ENCODE results near the gene TPM2.

Gene TPM2

DNA sequence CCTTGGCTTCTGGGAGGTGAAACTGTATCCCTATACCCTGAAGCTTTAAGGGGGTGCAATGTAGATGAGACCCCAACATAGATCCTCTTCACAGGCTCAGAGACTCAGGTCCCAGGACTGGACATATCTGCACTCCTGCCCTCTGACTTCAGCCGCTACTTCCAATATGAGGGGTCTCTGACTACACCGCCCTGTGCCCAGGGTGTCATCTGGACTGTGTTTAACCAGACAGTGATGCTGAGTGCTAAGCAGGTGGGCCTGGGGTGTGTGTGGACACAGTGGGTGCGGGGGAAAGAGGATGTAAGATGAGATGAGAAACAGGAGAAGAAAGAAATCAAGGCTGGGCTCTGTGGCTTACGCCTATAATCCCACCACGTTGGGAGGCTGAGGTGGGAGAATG is 10.6 kb downstream of the TPM2 start:
- DNase-seq (ENCODE audit: low spot score) = no peak

DNA sequence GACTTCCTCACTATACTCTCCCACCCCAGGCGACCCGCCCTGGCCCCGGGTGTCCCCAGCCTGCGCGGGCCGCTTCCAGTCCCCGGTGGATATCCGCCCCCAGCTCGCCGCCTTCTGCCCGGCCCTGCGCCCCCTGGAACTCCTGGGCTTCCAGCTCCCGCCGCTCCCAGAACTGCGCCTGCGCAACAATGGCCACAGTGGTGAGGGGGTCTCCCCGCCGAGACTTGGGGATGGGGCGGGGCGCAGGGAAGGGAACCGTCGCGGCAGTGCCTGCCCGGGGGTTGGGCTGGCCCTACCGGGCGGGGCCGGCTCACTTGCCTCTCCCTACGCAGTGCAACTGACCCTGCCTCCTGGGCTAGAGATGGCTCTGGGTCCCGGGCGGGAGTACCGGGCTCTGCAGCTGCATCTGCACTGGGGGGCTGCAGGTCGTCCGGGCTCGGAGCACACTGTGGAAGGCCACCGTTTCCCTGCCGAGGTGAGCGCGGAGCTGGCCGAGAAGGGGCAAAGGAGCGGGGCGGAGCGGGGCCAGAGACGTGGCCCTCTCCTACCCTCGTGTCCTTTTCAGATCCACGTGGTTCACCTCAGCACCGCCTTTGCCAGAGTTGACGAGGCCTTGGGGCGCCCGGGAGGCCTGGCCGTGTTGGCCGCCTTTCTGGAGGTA is 13.9 kb downstream of the TPM2 start:
- peak; percentile 17 for DNase-seq (ENCODE audit: low spot score)

DNA sequence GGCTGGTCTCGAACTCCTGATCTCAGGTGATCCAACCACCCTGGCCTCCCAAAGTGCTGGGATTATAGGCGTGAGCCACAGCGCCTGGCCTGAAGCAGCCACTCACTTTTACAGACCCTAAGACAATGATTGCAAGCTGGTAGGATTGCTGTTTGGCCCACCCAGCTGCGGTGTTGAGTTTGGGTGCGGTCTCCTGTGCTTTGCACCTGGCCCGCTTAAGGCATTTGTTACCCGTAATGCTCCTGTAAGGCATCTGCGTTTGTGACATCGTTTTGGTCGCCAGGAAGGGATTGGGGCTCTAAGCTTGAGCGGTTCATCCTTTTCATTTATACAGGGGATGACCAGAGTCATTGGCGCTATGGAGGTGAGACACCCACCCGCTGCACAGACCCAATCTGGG is 14.5 kb downstream of the TPM2 start:
- no peak for DNase-seq (ENCODE audit: low spot score)

- DNase-seq (ENCODE audit: low spot score) = no peak
Observed at GRCh38 chr9:35674025-35674361, 15.7 kb downstream of the TPM2 start.

GRCh38 chr9:35673132-35674024 is 16.3 kb downstream of the TPM2 start, which contains the start of gene CA9:
CA9 (plus strand) TSS chr9:35673928; CDS start chr9:35673960, 32 bp downstream.
- no peak for DNase-seq (ENCODE audit: low spot score)

DNA sequence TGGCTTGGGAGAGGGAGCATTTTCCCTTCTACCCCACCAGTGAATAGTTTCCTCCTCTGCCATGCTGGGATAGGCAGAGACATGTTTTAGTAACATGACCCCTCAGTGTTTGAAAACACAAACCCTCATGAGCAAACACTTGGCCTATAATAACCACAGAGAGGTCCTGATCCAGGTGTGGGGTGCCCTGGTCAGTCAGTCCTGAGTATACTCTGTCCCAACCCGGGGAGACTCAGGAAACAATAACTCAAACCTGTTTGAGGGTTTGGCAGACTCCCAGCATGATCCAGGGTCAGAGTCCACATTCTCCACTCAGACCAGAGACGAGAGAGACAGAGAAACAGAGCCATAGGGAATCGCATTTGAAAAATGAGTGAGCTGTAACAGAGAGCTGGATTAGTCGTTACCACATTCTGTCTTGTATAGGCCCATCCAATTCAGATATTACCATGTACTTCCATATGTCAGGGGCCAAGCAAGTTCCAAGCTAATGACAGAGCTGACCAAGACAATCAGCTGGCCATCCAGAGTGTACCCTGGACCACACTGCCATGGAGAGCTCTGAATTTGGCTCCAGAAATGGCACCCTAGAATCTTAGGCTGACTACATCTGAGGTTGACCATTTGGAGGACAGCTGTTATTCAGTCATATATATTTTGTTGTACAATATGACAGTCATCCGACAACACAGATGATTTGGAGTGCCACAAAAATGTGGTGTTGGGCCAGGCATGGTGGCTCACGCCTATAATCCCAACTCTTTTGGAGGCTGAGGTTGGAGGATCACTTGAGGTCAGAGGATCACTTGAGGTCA is 20.2 kb downstream of the TPM2 start:
- no peak for DNase-seq (ENCODE audit: low spot score)

GRCh38 chr9:35667939-35668338 is 21.8 kb downstream of the TPM2 start:
- DNase-seq (ENCODE audit: low spot score) = no peak

DNA sequence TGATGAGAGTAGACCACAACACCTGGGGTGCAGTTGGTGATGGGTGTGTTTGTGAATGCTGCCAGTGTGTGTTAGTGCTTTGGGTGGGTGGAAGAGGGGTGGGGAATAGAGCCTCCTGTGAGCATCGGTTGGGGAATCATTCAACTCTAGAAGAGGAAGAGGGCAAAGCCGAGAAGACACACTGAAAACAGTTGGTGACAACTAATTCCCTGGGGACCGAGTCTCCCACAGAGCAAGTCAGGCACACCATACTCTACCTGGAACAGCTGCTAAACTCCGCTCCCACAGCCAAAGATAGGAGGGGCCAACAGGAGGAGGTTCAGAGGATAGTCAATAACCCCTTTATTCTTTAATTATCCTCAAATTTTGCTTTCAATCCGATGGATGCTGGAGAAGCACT is 23.2 kb downstream of the TPM2 start:
- DNase-seq (ENCODE audit: low spot score) = no peak

- no peak for DNase-seq (ENCODE audit: low spot score)
Observed at GRCh38 chr9:35666045-35666444, 23.7 kb downstream of the TPM2 start.

DNA sequence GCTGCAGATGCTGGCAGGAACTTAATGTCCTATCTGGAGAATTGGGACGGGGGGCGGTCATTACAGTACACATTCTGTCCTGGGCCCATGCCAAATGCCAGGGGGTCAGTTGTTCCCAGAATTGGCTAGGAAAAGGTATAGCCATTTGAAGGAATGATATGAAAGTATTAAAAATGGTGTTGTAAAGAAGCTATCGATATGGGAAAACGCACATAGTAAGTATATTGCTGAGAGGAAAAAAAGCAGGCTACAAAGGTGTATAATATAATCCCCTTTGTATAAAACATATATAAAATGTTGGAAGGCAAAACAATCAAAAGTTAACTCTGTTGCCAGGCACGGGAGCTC is 24.3 kb downstream of the TPM2 start:
- no peak for DNase-seq (ENCODE audit: low spot score)

GRCh38 chr9:35664531-35665470 is 24.9 kb downstream of the TPM2 start, which contains the start of gene ARHGEF39:
ARHGEF39 (minus strand) TSS chr9:35665195; CDS start chr9:35665169, 26 bp downstream.
- DNase-seq (ENCODE audit: low spot score) = peak; percentile 56

- DNase-seq (ENCODE audit: low spot score) = no peak
Observed at GRCh38 chr9:35662437-35662836, 27.3 kb downstream of the TPM2 start.

GRCh38 chr9:35661756-35662350 is 27.9 kb downstream of the TPM2 start:
- peak; percentile 60 for DNase-seq (ENCODE audit: low spot score)

GRCh38 chr9:35660966-35661415 is 28.7 kb downstream of the TPM2 start:
- DNase-seq (ENCODE audit: low spot score) = no peak

DNA sequence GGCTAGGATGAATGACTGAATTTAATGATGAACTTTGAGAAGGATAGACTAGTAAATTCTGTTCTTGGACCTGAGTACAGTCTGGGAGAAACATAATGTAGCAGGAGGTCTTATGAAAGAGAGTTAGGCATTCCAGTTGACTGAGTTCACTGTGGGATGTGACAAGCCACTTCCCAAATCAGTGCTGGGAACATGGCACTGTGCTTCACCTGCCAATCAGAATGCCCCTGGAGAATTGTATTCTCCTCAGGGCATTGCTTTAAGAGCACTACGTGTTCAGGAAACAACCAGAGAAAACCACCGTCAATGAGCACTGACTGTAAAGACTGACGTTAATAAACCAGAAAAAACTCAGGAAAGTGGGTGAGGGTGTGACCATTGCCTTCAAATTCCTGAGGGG is 30.4 kb downstream of the TPM2 start:
- DNase-seq (ENCODE audit: low spot score) = no peak

DNA sequence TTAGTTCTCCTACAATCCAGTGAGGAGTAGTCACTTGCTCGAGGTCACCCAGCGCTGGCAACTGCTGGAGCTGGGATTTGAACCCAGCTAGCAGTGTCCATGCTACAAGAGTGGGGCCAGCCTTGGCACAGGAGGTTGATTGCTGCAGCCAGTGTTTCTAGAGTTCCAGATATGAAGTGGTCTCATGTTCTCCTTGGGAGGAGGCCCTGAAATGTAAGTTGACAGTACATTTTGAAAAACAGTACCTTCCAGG is 30.8 kb downstream of the TPM2 start:
- DNase-seq (ENCODE audit: low spot score) = no peak

- peak; percentile 81 for DNase-seq (ENCODE audit: low spot score)
Observed at GRCh38 chr9:35658137-35658967, 31.4 kb downstream of the TPM2 start, which contains the start of gene CCDC107. CCDC107 (plus strand) TSS chr9:35658292; CDS start chr9:35658380, 88 bp downstream.

DNA sequence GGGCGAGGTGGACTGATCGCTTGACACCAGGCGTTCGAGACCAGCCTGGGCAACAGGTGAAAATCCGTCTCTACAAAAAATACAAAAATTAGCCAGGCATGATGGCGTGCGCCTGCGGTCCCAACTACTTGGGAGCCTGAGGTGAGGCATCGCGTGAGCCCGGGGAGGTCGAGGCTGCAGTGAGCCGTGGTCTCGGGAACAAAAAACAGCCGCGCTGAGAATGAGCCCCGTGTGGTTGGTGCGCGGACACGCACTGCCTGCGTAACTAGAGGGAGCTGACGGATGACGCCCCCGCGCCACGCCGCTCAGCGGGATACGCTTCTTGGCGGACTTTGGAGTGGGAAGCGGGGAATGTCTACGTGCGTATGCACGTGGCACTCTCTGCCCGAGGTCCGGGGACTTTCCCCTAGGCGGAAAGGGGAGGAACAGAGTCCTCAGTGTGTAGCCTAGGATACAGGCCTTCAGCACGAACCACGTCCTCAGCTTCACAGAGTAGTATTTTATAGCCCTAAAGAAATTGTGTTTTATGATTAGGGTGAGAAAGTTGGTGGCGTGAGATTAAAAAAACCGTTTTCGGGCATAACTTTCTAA is 32.1 kb downstream of the TPM2 start, which contains the start of gene RMRP:
Gene RMRP (minus strand): TSS at position 474 of the 591 bp plus-strand sequence.
- peak; percentile 94 for DNase-seq (ENCODE audit: low spot score)

DNA sequence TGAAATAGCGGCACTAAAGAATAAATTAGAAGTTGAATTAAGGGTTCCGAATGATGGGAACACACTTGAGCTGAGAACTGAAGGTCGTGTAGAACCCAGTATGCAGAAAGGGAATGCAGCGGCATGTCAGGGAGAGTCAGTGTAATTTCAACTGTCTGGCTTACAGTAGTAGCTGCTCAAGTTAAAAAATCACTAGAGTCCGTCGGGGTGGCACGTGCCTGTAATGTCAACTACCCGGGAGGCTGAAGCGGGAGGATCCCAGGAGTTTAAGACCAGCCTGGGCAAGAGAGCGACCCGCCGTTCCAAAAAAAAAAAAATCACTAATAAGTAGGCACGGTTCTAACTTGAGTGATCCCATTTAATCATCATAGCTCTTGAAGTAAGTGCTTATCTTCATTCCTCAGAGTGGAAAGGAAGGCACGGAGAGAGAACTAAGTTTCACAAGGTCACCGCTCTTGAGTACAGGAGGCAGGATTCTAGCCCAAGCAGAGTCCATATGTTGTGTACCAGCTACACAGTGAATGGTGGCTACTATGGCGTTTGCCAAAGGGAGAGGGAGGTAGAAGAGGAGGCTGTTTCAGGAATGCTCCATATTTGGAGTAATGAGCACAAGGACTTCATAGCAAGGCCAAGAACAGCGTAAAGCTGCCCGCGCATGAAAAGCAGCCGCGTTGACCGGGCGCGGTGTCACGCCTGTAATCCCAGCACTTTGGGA is 32.7 kb downstream of the TPM2 start:
- no peak for DNase-seq (ENCODE audit: low spot score)

All from CD4-positive, alpha-beta T cell treated with Interleukin-2 at 100 ng/mL for 4 hours (primary cell).